Activated T-helper 17 cell treated with anti-CD3 and anti-CD28 coated beads, Interleukin-2, amount 50 U/mL, for 72 hours (primary cell): ENCODE results near the gene GPX6. TPM values are rescaled to one million over a fixed set of nuclear protein-coding genes. Genes with fewer than 3 reads are reported as not detected.
A peak's percentile ranks its signal among the peaks of the same experiment; 100 is the strongest.
"Not testable (repeated sequence)": the region's sequence is repeated elsewhere in the genome, so short reads cannot be mapped to it uniquely, and the experiment has no call there.

Source experiments
- ATAC-seq: fragments of 150-1000 bp; cut with Tn5 transposase; replicated peaks from 2 replicates; pipeline ENCODE4 v1.10.0; 2021; ENCODE audit warnings: mild to moderate bottlenecking, moderate library complexity
- H3K27ac Mint-ChIP-seq: one replicate; pipeline ENCODE4 v1.8.0; 2022; ENCODE audit warnings: mixed read lengths
- H3K27me3 Mint-ChIP-seq: one replicate; pipeline ENCODE4 v1.8.0; 2022; ENCODE audit warnings: mixed read lengths
- H3K36me3 Mint-ChIP-seq: one replicate; pipeline ENCODE4 v1.8.0; 2022; ENCODE audit warnings: low read depth, mild to moderate bottlenecking, mixed read lengths
- H3K4me1 Mint-ChIP-seq: one replicate; pipeline ENCODE4 v1.8.0; 2022; ENCODE audit warnings: mixed read lengths
- H3K4me3 Mint-ChIP-seq: one replicate; pipeline ENCODE4 v1.8.0; 2022; ENCODE audit warnings: mild to moderate bottlenecking, mixed read lengths
- H3K9me3 Mint-ChIP-seq: one replicate; pipeline ENCODE4 v1.8.0; 2022; ENCODE audit warnings: mixed read lengths
- total RNA-seq, 2 donors: library from RNA; stranded (reverse); gene quantifications; one replicate each; pipeline ENCODE4 v1.2.3, GENCODE V29; 2022

The GPX6 gene
- total RNA-seq: not detected

- H3K27ac Mint-ChIP-seq: no peak within 1 kb of the TSS
- H3K4me1 Mint-ChIP-seq: no peaks in the 10 kb centered on the region
- peaks cover 23% of the 10 kb centered on the region for H3K27me3 Mint-ChIP-seq
- H3K4me3 Mint-ChIP-seq: no peak within 1 kb of the TSS
- H3K9me3 Mint-ChIP-seq: no peaks in the 10 kb centered on the region
- H3K36me3 Mint-ChIP-seq: no peaks in the 10 kb centered on the region
- no peak for ATAC-seq
These were observed at the start of gene GPX6 for GRCh38 chr6:28515676-28516075. GPX6 (minus strand) TSS chr6:28515793; CDS start chr6:28515743, 50 bp downstream.

GRCh38 chr6:28563430-28564095 lies 48.0 kb upstream of the GPX6 start:
- Mint-ChIP-seq H3K27me3 (peaks cover 41% of the 10 kb centered on the region), H3K36me3 (no peaks in the 10 kb centered on the region), H3K4me1 (no peaks in the 10 kb centered on the region), H3K27ac (no peak overlapping the region), H3K4me3 (no peak overlapping the region), H3K9me3 (no peaks in the 10 kb centered on the region)
- no peak for ATAC-seq

GRCh38 chr6:28558629-28559028 lies 43.0 kb upstream of the GPX6 start:
- Mint-ChIP-seq H3K9me3 (no peaks in the 10 kb centered on the region), H3K27ac (no peak overlapping the region), H3K36me3 (no peaks in the 10 kb centered on the region), H3K27me3 (peaks cover 32% of the 10 kb centered on the region), H3K4me3 (no peak overlapping the region), H3K4me1 (no peaks in the 10 kb centered on the region)
- ATAC-seq: no peak

GRCh38 chr6:28555136-28555535 lies 39.5 kb upstream of the GPX6 start:
- Mint-ChIP-seq H3K4me1 (no peaks in the 10 kb centered on the region), H3K27me3 (peaks cover 47% of the 10 kb centered on the region), H3K9me3 (no peaks in the 10 kb centered on the region), H3K4me3 (no peak overlapping the region), H3K27ac (no peak overlapping the region), H3K36me3 (no peaks in the 10 kb centered on the region)
- no peak for ATAC-seq

GRCh38 chr6:28553986-28554881 lies 38.6 kb upstream of the GPX6 start:
- H3K9me3 Mint-ChIP-seq: no peaks in the 10 kb centered on the region
- H3K27me3 Mint-ChIP-seq: peaks cover 48% of the 10 kb centered on the region
- H3K4me1 Mint-ChIP-seq: no peaks in the 10 kb centered on the region
- no peak overlapping the region for H3K27ac Mint-ChIP-seq
- no peak for ATAC-seq
- no peak overlapping the region for H3K4me3 Mint-ChIP-seq
- no peaks in the 10 kb centered on the region for H3K36me3 Mint-ChIP-seq

- Mint-ChIP-seq H3K4me3 (no peak overlapping the region), H3K36me3 (no peaks in the 10 kb centered on the region), H3K4me1 (no peaks in the 10 kb centered on the region), H3K27ac (no peak overlapping the region), H3K27me3 (peaks cover 55% of the 10 kb centered on the region), H3K9me3 (no peaks in the 10 kb centered on the region)
- ATAC-seq: no peak
These were observed 37.9 kb upstream of the GPX6 start for GRCh38 chr6:28553384-28553985.

GRCh38 chr6:28551891-28552666 lies 36.5 kb upstream of the GPX6 start:
- no peaks in the 10 kb centered on the region for H3K4me1 Mint-ChIP-seq
- H3K9me3 Mint-ChIP-seq: no peaks in the 10 kb centered on the region
- H3K27ac Mint-ChIP-seq: no peak overlapping the region
- no peak for ATAC-seq
- peaks cover 59% of the 10 kb centered on the region for H3K27me3 Mint-ChIP-seq
- H3K36me3 Mint-ChIP-seq: no peaks in the 10 kb centered on the region
- no peak overlapping the region for H3K4me3 Mint-ChIP-seq

GRCh38 chr6:28547003-28547402 lies 31.4 kb upstream of the GPX6 start:
- not testable (repeated sequence) for H3K9me3 Mint-ChIP-seq, ATAC-seq, H3K4me3 Mint-ChIP-seq, H3K36me3 Mint-ChIP-seq, H3K4me1 Mint-ChIP-seq, H3K27ac Mint-ChIP-seq
- peaks cover 42% of the 10 kb centered on the region for H3K27me3 Mint-ChIP-seq

GRCh38 chr6:28545955-28546354 lies 30.4 kb upstream of the GPX6 start:
- ATAC-seq: no peak

GRCh38 chr6:28543651-28544610 lies 28.3 kb upstream of the GPX6 start:
- H3K27me3 Mint-ChIP-seq: peaks cover 29% of the 10 kb centered on the region
- H3K27ac Mint-ChIP-seq: peak overlapping the region; percentile 88
- no peaks in the 10 kb centered on the region for H3K9me3 Mint-ChIP-seq
- H3K36me3 Mint-ChIP-seq: peaks cover 10% of the 10 kb centered on the region
- H3K4me1 Mint-ChIP-seq: no peaks in the 10 kb centered on the region
- peak overlapping the region; percentile 82 for H3K4me3 Mint-ChIP-seq
- peak; percentile 31 for ATAC-seq

More at GRCh38 chr6:28545955-28546354, 30.4 kb upstream of the GPX6 start:
- Mint-ChIP-seq H3K4me1 (no peaks in the 10 kb centered on the region), H3K27me3 (peaks cover 34% of the 10 kb centered on the region), H3K27ac (no peak overlapping the region), H3K36me3 (peaks cover 10% of the 10 kb centered on the region), H3K4me3 (no peak overlapping the region), H3K9me3 (no peaks in the 10 kb centered on the region)

- peak overlapping the region; percentile 88 for H3K27ac Mint-ChIP-seq
- H3K4me1 Mint-ChIP-seq: no peaks in the 10 kb centered on the region
- ATAC-seq: peak; percentile 75
- peaks cover 23% of the 10 kb centered on the region for H3K27me3 Mint-ChIP-seq
- H3K36me3 Mint-ChIP-seq: peaks cover 10% of the 10 kb centered on the region
- H3K9me3 Mint-ChIP-seq: no peaks in the 10 kb centered on the region
- peak overlapping the region; percentile 82 for H3K4me3 Mint-ChIP-seq
These were observed 27.1 kb upstream of the GPX6 start for GRCh38 chr6:28542440-28543296.

GRCh38 chr6:28541996-28542395 lies 26.4 kb upstream of the GPX6 start:
- H3K36me3 Mint-ChIP-seq: peaks cover 10% of the 10 kb centered on the region
- no peaks in the 10 kb centered on the region for H3K9me3 Mint-ChIP-seq
- no peaks in the 10 kb centered on the region for H3K4me1 Mint-ChIP-seq
- peak overlapping the region; percentile 82 for H3K4me3 Mint-ChIP-seq
- H3K27ac Mint-ChIP-seq: peak overlapping the region; percentile 88
- ATAC-seq: no peak
- peaks cover 19% of the 10 kb centered on the region for H3K27me3 Mint-ChIP-seq
